Naive thymus-derived CD4-positive, alpha-beta T cell (primary cell): ENCODE results near the gene PTK6. TPM values are rescaled to one million over a fixed set of nuclear protein-coding genes. Genes with fewer than 3 reads are reported as not detected.

Source experiments
- ATAC-seq: fragments of 150-1000 bp; cut with Tn5 transposase; 2 replicates; pipeline ENCODE4 v1.10.0; 2021; ENCODE audit warnings: mild to moderate bottlenecking, moderate library complexity
- CTCF ChIA-PET: fragments of 350-600 bp; sonication (Branson Sonifier 250); formaldehyde crosslinking; loops from one replicate; lab custom pipeline; 2021; ENCODE audit warnings: antibody characterized with exemption; lab: Charles Lee
- POLR2A ChIA-PET: fragments of 350-600 bp; sonication (Branson Sonifier 250); formaldehyde crosslinking; loops from one replicate; lab custom pipeline; 2021; ENCODE audit warnings: antibody characterized with exemption, inconsistent platforms; lab: Charles Lee
- DNase-seq, 9 donors: peaks; one replicate each; pipeline versions ENCODE4 v3.0.0 to v3.0.0-alpha.2; 2020 to 2022; ENCODE audit warnings: mixed read lengths in 1 of 9
- H3K27ac ChIP-seq: one replicate; pipeline ENCODE4 v1.7.0; 2013; ENCODE audit warnings: mild to moderate bottlenecking, low read depth, low read length, moderate library complexity
- H3K27me3 ChIP-seq, 2 donors: one replicate each; pipeline ENCODE4 v1.7.0; 2013; ENCODE audit warnings: low read length in 2 of 2, mild to moderate bottlenecking in 2 of 2, moderate library complexity in 2 of 2; ENCODE audit not compliant: control insufficient read depth in 2 of 2, insufficient read depth in 2 of 2
- H3K36me3 ChIP-seq, 3 experiments: 1 replicate in 2 of 3; 2 replicates in 1 of 3; pipeline ENCODE4 v1.7.0; 2013; ENCODE audit warnings: low read length in 3 of 3, mild to moderate bottlenecking in 3 of 3, moderate library complexity in 1 of 3; ENCODE audit not compliant: insufficient read depth in 3 of 3, control insufficient read depth in 2 of 3
- H3K4me1 ChIP-seq, 2 donors: one replicate each; pipeline ENCODE4 v1.7.0; 2013; ENCODE audit warnings: low read length in 2 of 2, mild to moderate bottlenecking in 2 of 2, moderate library complexity in 1 of 2; ENCODE audit not compliant: control insufficient read depth in 2 of 2, insufficient read depth in 2 of 2
- H3K4me3 ChIP-seq: 2 replicates; pipeline ENCODE4 v1.7.0; 2013; ENCODE audit warnings: mild to moderate bottlenecking, low read length
- H3K9me3 ChIP-seq, 3 experiments: 1 replicate in 2 of 3; 2 replicates in 1 of 3; pipeline ENCODE4 v1.7.0; 2013; ENCODE audit warnings: low read length in 3 of 3; ENCODE audit not compliant: control insufficient read depth in 2 of 3
- H3K27ac Mint-ChIP-seq, 9 donors: one replicate each; pipeline ENCODE4 v1.8.0; 2020 to 2022; ENCODE audit warnings: mixed read lengths in 9 of 9, mild to moderate bottlenecking in 8 of 9, moderate library complexity in 5 of 9, inconsistent platforms in 2 of 9
- H3K27me3 Mint-ChIP-seq, 5 donors: one replicate each; pipeline ENCODE4 v1.8.0; 2021 to 2022; ENCODE audit warnings: mixed read lengths in 5 of 5, mild to moderate bottlenecking in 1 of 5
- H3K36me3 Mint-ChIP-seq, 5 donors: one replicate each; pipeline ENCODE4 v1.8.0; 2020 to 2022; ENCODE audit warnings: mixed read lengths in 5 of 5, mild to moderate bottlenecking in 3 of 5, inconsistent platforms in 1 of 5
- H3K4me1 Mint-ChIP-seq, 7 donors: one replicate each; pipeline ENCODE4 v1.8.0; 2020 to 2022; ENCODE audit warnings: mixed read lengths in 7 of 7, mild to moderate bottlenecking in 3 of 7, inconsistent platforms in 1 of 7
- H3K4me3 Mint-ChIP-seq, 10 donors: one replicate each; pipeline ENCODE4 v1.8.0; 2020 to 2022; ENCODE audit warnings: mild to moderate bottlenecking in 10 of 10, mixed read lengths in 10 of 10, moderate library complexity in 6 of 10, inconsistent platforms in 2 of 10
- H3K9me3 Mint-ChIP-seq, 11 donors: one replicate each; pipeline ENCODE4 v1.8.0; 2020 to 2022; ENCODE audit warnings: mixed read lengths in 11 of 11, mild to moderate bottlenecking in 4 of 11, inconsistent platforms in 1 of 11, moderate library complexity in 1 of 11
- intact Hi-C, 2 donors: fragments of 100-400 bp; cut with micrococcal nuclease; formaldehyde crosslinking; loops; one replicate each; pipeline ENCODE4 v1.15.1; 2023
- polyA plus RNA-seq, 2 donors: library from polyadenylated mRNA; unstranded; fragments of 300-500 nt; fragmentation: Illumina TruSeq; gene quantifications; one replicate each; pipeline ENCODE4 v1.2.3, GENCODE V29; 2021
- total RNA-seq, 6 experiments: library from RNA in 5 of 6; stranded (reverse) in 5 of 6; gene quantifications; 1 replicate in 5 of 6; 2 replicates in 1 of 6; pipeline ENCODE4 v1.2.3 and lab custom pipeline; 2021 to 2026

The PTK6 gene
- total and polyA plus RNA-seq, 7 experiments from 2014 or later, result 0.07 to 0.96 (median 0.40) TPM; not detected in 1

DNA sequence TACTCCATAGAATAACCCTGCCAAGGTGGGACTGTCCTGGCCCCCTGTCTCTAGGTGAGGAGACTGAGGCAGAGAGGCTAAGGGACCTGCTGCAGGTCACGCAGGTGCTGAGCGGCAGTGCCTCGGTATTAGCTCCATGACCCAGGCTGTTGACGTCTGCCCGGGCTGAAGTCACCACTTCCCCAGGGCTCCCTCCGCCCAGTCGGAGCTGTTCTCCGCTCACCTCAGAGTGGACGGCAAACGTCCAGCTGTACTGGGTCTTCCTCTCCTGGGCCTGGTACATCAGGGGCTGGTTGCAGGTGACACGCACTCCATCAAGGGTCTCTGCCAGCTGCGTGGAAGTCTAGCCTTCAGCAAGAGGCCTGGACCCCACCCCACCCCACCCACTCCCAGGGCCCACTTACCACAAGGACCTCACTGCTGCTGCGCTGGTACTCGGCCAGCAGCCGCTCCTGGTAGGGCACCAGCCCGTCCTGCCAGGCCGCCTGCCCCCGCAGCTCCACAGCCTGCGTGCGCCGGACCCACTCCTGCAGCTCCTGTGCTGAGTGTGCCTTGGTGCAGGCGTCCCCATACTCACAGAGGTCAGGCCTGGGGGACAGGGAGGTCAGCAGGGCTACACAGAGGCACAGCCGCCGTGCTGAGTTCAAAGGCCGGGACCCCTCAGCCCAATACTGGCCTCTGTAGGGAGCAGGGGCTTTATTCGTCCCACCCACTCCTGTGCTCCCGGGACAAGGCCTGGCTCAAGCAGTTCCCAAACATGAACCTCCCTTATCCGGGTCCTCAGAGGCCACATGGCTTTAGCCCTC, 33.3 kb upstream of the PTK6 start:
- CTCF ChIA-PET, result interaction anchor here (0.7 kb wide), 1 partner anchor 9 kb away, joined by 6 read pairs; no protein-coding TSS in a partner anchor
- Histone ChIP-seq H3K4me3 (no peak overlapping the region), H3K4me1 (peaks cover 33 to 35% of the 10 kb centered on the region in 2 donors), H3K9me3 (no peaks in the 10 kb centered on the region), H3K36me3 (peaks cover 0 to 15% (median 0%) of the 10 kb centered on the region in 3 experiments), H3K27me3 (no peaks in the 10 kb centered on the region), H3K27ac (no peak overlapping the region)
- Mint-ChIP-seq H3K9me3 (peaks cover 0 to 2% (median 0%) of the 10 kb centered on the region in 11 donors), H3K4me1 (peaks cover 9 to 34% (median 21%) of the 10 kb centered on the region in 7 donors), H3K36me3 (peaks cover 0 to 11% (median 0%) of the 10 kb centered on the region in 5 donors), H3K27ac (no peak overlapping the region), H3K4me3 (peak overlapping the region in 1 of 10 donors; percentile 86), H3K27me3 (peaks cover 0 to 2% (median 0%) of the 10 kb centered on the region in 5 donors)
- intact Hi-C loops, result no loop called here
- POLR2A ChIA-PET, result interaction anchor here (0.7 to 1.0 kb wide), 2 partner anchors 13 to 295 kb away, joined by 3 read pairs; partner anchors contain the start of gene TPD52L2
- DNase-seq, result peak in 1 of 9 donors; percentile 20
- no peak for ATAC-seq

DNA sequence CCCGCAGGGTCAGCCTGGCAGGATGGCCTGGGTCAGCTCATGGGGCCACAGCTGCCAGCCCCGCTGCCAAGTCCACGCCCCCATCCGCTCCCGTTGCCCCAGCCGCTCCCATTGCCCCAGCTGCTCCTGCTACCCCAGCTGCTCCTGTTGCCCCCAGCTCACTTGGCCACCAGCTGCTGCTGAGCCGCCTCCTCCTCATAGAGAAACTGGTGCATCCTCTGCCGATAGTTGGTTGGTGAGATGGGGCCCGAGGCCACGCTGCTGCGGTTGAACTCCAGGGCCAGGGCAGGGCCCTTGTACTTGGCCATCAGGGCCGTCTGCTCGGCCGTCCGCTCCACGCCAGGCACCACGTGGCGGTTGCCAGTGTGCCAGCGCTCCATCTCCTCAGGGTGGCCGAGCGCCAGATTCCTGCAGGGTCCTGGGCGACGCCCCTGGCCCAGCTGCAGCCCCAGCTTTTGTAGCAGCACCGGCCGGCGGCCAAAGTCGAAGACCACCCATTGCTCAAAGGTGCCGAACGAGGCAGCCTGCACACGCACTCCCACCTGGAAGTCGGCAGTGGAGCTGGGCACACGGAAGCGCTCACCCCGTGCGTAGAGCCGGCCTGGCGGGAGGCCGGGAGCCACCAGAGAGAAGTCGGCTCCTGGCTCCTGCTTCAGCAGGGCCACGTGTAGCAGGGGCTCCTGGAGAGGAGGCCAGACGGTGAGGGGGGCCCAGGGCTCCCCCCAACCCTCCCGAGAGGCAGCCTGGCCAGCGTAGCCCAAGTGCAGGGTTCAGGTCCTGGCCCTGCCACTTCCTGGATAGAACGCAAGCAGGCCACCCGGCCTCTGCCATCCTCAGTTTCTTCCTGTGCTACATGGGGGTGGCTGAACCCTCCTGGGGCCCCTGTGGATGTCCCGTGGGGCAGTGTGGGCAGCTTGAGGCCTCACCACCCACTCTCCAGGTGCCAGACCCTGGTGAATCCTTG, 32.1 kb upstream of the PTK6 start:
- no peaks in the 10 kb centered on the region for H3K9me3 ChIP-seq
- no peak for DNase-seq
- Mint-ChIP-seq H3K27me3 (no peaks in the 10 kb centered on the region), H3K27ac (peak overlapping the region in 1 of 9 donors; percentile 38), H3K36me3 (peaks cover 0 to 11% (median 0%) of the 10 kb centered on the region in 5 donors), H3K4me1 (peaks cover 9 to 34% (median 21%) of the 10 kb centered on the region in 7 donors), H3K9me3 (peaks cover 0 to 2% (median 0%) of the 10 kb centered on the region in 11 donors), H3K4me3 (peak overlapping the region in 8 of 10 donors; percentile 39 to 86 (median 62))
- peaks cover 0 to 27% (median 0%) of the 10 kb centered on the region in 3 experiments for H3K36me3 ChIP-seq
- peaks cover 27 to 35% of the 10 kb centered on the region in 2 donors for H3K4me1 ChIP-seq
- ChIA-PET CTCF (no interaction called here), POLR2A (interaction anchor here (0.8 to 2.9 kb wide), 5 partner anchors 15 to 296 kb away, joined by 3 to 10 read pairs (median 3); partner anchors contain the start of genes FNDC11, PPDPF and TPD52L2)
- H3K27me3 ChIP-seq, result no peaks in the 10 kb centered on the region
- H3K4me3 ChIP-seq, result peak overlapping the region; percentile 62
- H3K27ac ChIP-seq, result no peak overlapping the region
- intact Hi-C loops, result loop anchor here in 1 of 2 donors (2.0 kb wide), 1 partner anchor 16 kb away; no protein-coding TSS in a partner anchor
- no peak for ATAC-seq

DNA sequence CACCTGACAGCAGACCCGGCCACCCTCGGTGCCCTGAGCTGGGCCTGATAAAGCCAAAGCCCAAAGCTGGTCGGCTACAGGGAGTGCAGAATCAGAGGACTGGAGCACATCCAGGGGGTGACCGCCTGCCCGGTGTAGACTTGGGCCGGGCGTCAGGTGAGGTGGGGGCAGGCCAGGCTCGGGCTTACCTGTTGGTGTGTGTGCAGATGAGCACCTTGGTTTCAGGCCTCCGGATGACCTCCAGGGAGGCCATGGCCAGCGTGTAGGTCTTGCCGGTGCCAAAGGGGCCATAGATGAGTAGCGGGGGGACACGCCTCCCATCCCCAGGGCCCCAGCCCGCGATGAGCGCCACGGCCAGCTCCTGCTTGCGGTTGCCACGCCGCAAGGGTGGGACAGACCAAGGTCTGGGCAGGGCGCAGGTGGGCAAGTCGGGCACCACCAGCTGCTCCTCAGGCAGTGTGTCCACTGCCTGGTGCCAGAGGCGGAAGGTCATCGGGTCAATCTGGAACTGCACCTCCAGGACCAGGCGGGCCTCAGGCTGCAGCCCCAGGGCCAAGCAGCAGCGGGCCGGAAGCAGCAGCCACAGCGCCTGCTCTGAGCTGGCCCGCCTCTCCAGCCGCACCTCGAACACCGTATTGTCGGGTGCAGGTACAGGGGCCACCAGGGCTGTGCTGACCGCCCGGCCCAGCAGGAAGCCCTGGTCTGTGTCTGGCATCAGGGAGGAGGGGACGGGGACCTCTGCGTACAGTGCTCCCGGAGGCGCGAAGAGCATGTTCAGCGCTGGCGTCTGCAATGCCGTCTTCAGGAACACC, 31.2 kb upstream of the PTK6 start:
- intact Hi-C loops, result loop anchor here in 1 of 2 donors (2.0 kb wide), 1 partner anchor 16 kb away; no protein-coding TSS in a partner anchor
- DNase-seq (no peak), ATAC-seq (peak; percentile 16)
- H3K4me3 Mint-ChIP-seq, result peak overlapping the region; percentile 70 to 86 (median 82)
- H3K4me3 ChIP-seq, result peak overlapping the region; percentile 62
- H3K27me3 ChIP-seq, result no peaks in the 10 kb centered on the region
- H3K4me1 ChIP-seq, result peaks cover 26 to 33% of the 10 kb centered on the region in 2 donors
- H3K4me1 Mint-ChIP-seq, result peaks cover 9 to 34% (median 21%) of the 10 kb centered on the region in 7 donors
- CTCF ChIA-PET, result interaction anchor here (0.8 kb wide), 1 partner anchor 265 kb away, joined by 3 read pairs; no protein-coding TSS in a partner anchor
- H3K27ac Mint-ChIP-seq, result peak overlapping the region in 4 of 9 donors; percentile 32 to 59 (median 43)
- H3K9me3 ChIP-seq, result no peaks in the 10 kb centered on the region
- POLR2A ChIA-PET, result interaction anchor here (0.7 to 2.9 kb wide), 8 partner anchors 14 to 412 kb away, joined by 3 to 10 read pairs (median 4); partner anchors contain the start of genes ARFRP1, FNDC11, PPDPF and ZGPAT
- H3K36me3 Mint-ChIP-seq, result peaks cover 0 to 11% (median 0%) of the 10 kb centered on the region in 5 donors
- peaks cover 0 to 36% (median 0%) of the 10 kb centered on the region in 3 experiments for H3K36me3 ChIP-seq
- H3K9me3 Mint-ChIP-seq, result peaks cover 0 to 2% (median 0%) of the 10 kb centered on the region in 11 donors
- H3K27ac ChIP-seq, result no peak overlapping the region
- H3K27me3 Mint-ChIP-seq, result no peaks in the 10 kb centered on the region

DNA sequence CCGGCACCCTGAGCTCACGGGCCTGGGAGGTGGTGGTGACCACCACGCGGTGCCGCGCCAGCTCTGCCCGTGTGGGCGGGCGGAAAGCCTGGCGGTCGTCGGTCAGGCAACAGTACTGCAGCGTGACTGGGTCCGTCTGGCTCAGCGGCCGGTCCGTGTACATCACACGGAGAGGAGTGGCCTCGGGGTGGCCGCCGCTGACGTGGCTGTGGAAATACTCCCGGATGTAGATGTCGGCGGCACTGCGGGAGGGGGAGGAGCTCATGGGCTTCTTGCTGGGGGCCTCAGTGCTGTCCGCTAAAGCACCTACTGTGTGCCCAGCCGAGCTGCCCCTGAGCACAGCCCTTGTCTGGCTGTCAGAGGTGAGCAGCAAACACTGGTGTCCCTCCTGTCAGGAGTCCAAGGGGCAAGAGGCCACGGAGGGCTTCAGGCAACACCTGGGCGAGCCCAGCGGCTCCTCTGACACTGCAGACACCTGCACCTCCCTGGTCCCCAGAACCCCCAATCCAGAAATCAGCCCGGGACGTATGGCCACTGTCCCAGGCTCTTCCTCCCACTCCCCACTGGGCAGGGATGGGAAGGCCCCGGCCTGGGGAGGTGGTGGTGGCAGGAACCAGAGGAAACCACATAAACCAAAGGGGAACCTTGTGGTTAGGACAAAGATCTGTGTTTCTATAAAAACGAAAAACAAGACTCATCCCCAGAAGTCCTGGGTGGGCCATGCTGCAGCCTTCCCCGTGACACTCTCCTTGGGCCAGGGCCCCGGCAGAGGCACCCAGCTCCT, 30.4 kb upstream of the PTK6 start:
- peak in 8 of 9 donors; percentile 33 to 66 (median 42) for DNase-seq
- ChIA-PET POLR2A (interaction anchor here (0.7 to 2.9 kb wide), 11 partner anchors 13 to 413 kb away, joined by 3 to 10 read pairs (median 4); partner anchors contain the start of genes ARFRP1, FNDC11, PPDPF and PTK6), CTCF (interaction anchor here (0.8 kb wide), 1 partner anchor 266 kb away, joined by 3 read pairs; no protein-coding TSS in a partner anchor)
- peak overlapping the region; percentile 70 to 86 (median 82) for H3K4me3 Mint-ChIP-seq
- H3K27ac ChIP-seq, result no peak overlapping the region
- peak overlapping the region; percentile 62 for H3K4me3 ChIP-seq
- no peaks in the 10 kb centered on the region for H3K27me3 Mint-ChIP-seq
- peaks cover 0 to 11% (median 0%) of the 10 kb centered on the region in 5 donors for H3K36me3 Mint-ChIP-seq
- no peaks in the 10 kb centered on the region for H3K9me3 ChIP-seq
- peaks cover 0 to 41% (median 0%) of the 10 kb centered on the region in 3 experiments for H3K36me3 ChIP-seq
- H3K9me3 Mint-ChIP-seq, result peaks cover 0 to 2% (median 0%) of the 10 kb centered on the region in 11 donors
- peak overlapping the region in 5 of 9 donors; percentile 32 to 59 (median 48) for H3K27ac Mint-ChIP-seq
- peaks cover 19 to 28% of the 10 kb centered on the region in 2 donors for H3K4me1 ChIP-seq
- peak; percentile 84 for ATAC-seq
- intact Hi-C loops, result loop anchor here (2.0 kb wide), 1 partner anchor 15 kb away; no protein-coding TSS in a partner anchor
- no peaks in the 10 kb centered on the region for H3K27me3 ChIP-seq
- H3K4me1 Mint-ChIP-seq, result peaks cover 9 to 34% (median 21%) of the 10 kb centered on the region in 7 donors

DNA sequence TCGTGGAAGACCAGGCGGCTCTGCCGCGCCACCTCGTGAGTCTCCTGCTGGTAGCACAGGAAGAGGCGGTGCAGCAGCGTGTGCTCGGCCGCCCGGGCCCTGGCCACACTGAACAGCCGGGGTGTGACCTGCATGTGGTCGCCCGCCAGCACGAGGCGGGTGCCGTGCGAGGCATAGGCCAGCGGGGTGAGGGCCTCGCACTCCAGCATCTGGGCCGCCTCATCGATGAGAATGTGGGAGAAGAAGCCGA, 29.9 kb upstream of the PTK6 start:
- CTCF ChIA-PET, result no interaction called here
- no peaks in the 10 kb centered on the region for H3K9me3 ChIP-seq
- Mint-ChIP-seq H3K27me3 (no peaks in the 10 kb centered on the region), H3K27ac (no peak overlapping the region), H3K4me1 (peaks cover 9 to 34% (median 21%) of the 10 kb centered on the region in 7 donors), H3K36me3 (peaks cover 0 to 11% (median 0%) of the 10 kb centered on the region in 5 donors), H3K9me3 (peaks cover 0 to 2% (median 0%) of the 10 kb centered on the region in 11 donors), H3K4me3 (peak overlapping the region in 7 of 10 donors; percentile 25 to 86 (median 81))
- DNase-seq (no peak), ATAC-seq (peak; percentile 47)
- no peaks in the 10 kb centered on the region for H3K27me3 ChIP-seq
- no peak overlapping the region for H3K27ac ChIP-seq
- peaks cover 0 to 42% (median 0%) of the 10 kb centered on the region in 3 experiments for H3K36me3 ChIP-seq
- intact Hi-C loops, result loop anchor here in 1 of 2 donors (2.0 kb wide), 1 partner anchor 14 kb away; no protein-coding TSS in a partner anchor
- peaks cover 19 to 28% of the 10 kb centered on the region in 2 donors for H3K4me1 ChIP-seq
- POLR2A ChIA-PET, result interaction anchor here (0.7 to 2.9 kb wide), 7 partner anchors 12 to 171 kb away, joined by 3 to 10 read pairs (median 4); partner anchors contain the start of genes ARFRP1, FNDC11, PTK6 and ZGPAT
- no peak overlapping the region for H3K4me3 ChIP-seq
